ENCODE data around the gene AFF4. TPM values are rescaled to one million over a fixed set of nuclear protein-coding genes. Genes with fewer than 3 reads are reported as not detected.
"Not testable (repeated sequence)": the region's sequence is repeated elsewhere in the genome, so short reads cannot be mapped to it uniquely, and the experiment has no call there.

AFF4 gene
- total and polyA plus RNA-seq, 12 donors, result 7.0 to 63.8 (median 52.5) TPM

DNA sequence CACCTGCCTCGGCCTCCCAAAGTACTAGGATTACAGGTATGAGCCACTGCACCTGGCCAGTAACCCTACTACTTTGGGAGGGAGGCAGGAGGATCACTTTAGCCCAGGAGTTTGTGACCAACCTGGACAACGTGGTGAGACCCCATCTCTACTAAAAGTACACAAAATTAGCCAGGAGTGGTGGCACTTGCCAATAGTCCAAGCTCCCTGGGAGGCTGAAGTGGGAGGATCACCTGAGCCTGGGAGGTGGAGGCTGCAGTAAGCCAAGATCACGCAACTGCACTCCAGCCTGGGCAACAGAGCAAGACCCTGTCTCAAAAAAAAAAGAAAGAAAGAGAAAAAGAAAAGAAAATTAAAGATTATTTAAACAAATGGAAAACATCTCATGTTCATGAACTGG is 107.4 kb downstream of the AFF4 start:
- Histone ChIP-seq H3K9me3 (no peaks in the 10 kb centered on the region), H3K4me1 (peaks cover 0 to 16% (median 0%) of the 10 kb centered on the region in 9 donors), H3K27ac (no peak overlapping the region), H3K36me3 (no peaks in the 10 kb centered on the region), H3K27me3 (no peaks in the 10 kb centered on the region), H3K4me3 (no peak overlapping the region)
- DNase-seq, result no peak
- intact Hi-C loops (cut with DNase I), result no loop called here
- no peak for TF ChIP-seq CTCF (IDR thresholded peaks at IDR 0.05)
- ATAC-seq, result no peak
- 88 to 92% methylated on average over 3 of the region's 3 CpGs for WGBS, 2 donors

GRCh38 chr5:132854992-132855391 is 108.4 kb downstream of the AFF4 start:
- not testable (repeated sequence) for H3K27me3 ChIP-seq, DNase-seq
- WGBS, 2 donors, result 97 to 98% methylated on average over 5 of the region's 5 CpGs

GRCh38 chr5:132854301-132854700 is 109.1 kb downstream of the AFF4 start:
- H3K4me1 ChIP-seq, result peaks cover 0 to 16% (median 0%) of the 10 kb centered on the region in 9 donors
- no peaks in the 10 kb centered on the region for H3K36me3 ChIP-seq
- WGBS, 2 donors, result 14 to 15% methylated on average over 3 of the region's 3 CpGs
- DNase-seq, result no peak
- peak overlapping the region in 2 of 10 donors; percentile 10 to 38 for H3K27ac ChIP-seq
- no peak overlapping the region for H3K4me3 ChIP-seq
- H3K27me3 ChIP-seq, result no peaks in the 10 kb centered on the region
- H3K9me3 ChIP-seq, result no peaks in the 10 kb centered on the region
- ATAC-seq, result peak in 3 of 8 donors; percentile 51 to 64 (median 61)
- TF ChIP-seq CTCF (IDR thresholded peaks at IDR 0.05), result no peak
- intact Hi-C loops (cut with DNase I), result no loop called here

More at GRCh38 chr5:132854992-132855391, 108.4 kb downstream of the AFF4 start:
- H3K4me3 ChIP-seq; intact Hi-C loops (cut with DNase I); H3K36me3 ChIP-seq; H3K9me3 ChIP-seq; ATAC-seq; H3K27ac ChIP-seq: not testable (repeated sequence)
- peaks cover 0 to 16% (median 0%) of the 10 kb centered on the region in 9 donors for H3K4me1 ChIP-seq

DNA sequence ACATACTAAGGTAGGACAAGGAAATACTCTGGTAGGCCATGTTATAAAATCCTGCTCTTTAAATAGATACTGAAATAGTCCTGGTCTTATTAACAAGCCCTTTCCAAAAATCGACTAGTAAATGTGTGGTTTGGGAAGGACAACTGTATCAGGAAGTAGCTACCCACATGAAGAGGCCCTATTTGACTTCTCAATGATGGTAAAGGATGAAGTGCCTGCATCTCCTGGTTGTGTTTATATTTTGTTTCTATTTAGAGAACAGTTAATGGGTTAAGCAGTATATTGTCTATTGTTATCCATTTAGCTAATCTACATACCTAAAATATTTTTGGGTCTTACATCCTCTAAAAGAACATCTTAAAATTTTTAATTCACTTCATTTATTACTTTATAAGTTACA is 109.6 kb downstream of the AFF4 start:
- H3K9me3 ChIP-seq, result no peaks in the 10 kb centered on the region
- intact Hi-C loops (cut with DNase I), result no loop called here
- no peak for TF ChIP-seq CTCF (IDR thresholded peaks at IDR 0.05)
- peak overlapping the region in 1 of 10 donors; percentile 38 for H3K27ac ChIP-seq
- H3K4me1 ChIP-seq, result peaks cover 0 to 16% (median 0%) of the 10 kb centered on the region in 9 donors
- no peaks in the 10 kb centered on the region for H3K27me3 ChIP-seq
- no peak for ATAC-seq
- no peak for DNase-seq
- no peaks in the 10 kb centered on the region for H3K36me3 ChIP-seq
- no peak overlapping the region for H3K4me3 ChIP-seq
- WGBS, 2 donors, result 46% methylated on average over 1 of the region's 1 CpG

- ATAC-seq (no peak), DNase-seq (no peak)
- no peak for TF ChIP-seq CTCF (IDR thresholded peaks at IDR 0.05)
- 95 to 96% methylated on average over 3 of the region's 3 CpGs for WGBS, 2 donors
- Histone ChIP-seq H3K36me3 (no peaks in the 10 kb centered on the region), H3K4me3 (no peak overlapping the region), H3K9me3 (no peaks in the 10 kb centered on the region), H3K27me3 (no peaks in the 10 kb centered on the region), H3K27ac (peak overlapping the region in 1 of 10 donors; percentile 38), H3K4me1 (peaks cover 0 to 16% (median 0%) of the 10 kb centered on the region in 9 donors)
- intact Hi-C loops (cut with DNase I), result no loop called here
Observed at GRCh38 chr5:132853323-132853722, 110.1 kb downstream of the AFF4 start.
